COLO668 (cell line): ENCODE data around the gene ACTRT2.

ENCODE experiments used
- DNase-seq: peaks from one replicate; lab custom pipeline; 2025; ENCODE audit not compliant: unreplicated experiment; lab: John Stamatoyannopoulos, UW

Gene ACTRT2

GRCh38 chr1:3021233-3021671 is at the start of gene ACTRT2:
ACTRT2 (plus strand) TSS chr1:3021467; CDS start chr1:3021687, 220 bp downstream.
- DNase-seq: no peak

- no peak for DNase-seq
Measured at GRCh38 chr1:2971609-2972008, 49.7 kb upstream of the ACTRT2 start.

- no peak for DNase-seq
Measured at GRCh38 chr1:2972011-2972878, 49.0 kb upstream of the ACTRT2 start.

- no peak for DNase-seq
Measured at GRCh38 chr1:2972879-2973575, 48.2 kb upstream of the ACTRT2 start.

- no peak for DNase-seq
Measured at GRCh38 chr1:2973601-2974593, 47.4 kb upstream of the ACTRT2 start.

GRCh38 chr1:2974701-2975301 is 46.5 kb upstream of the ACTRT2 start:
- DNase-seq: no peak

GRCh38 chr1:2975466-2976179 is 45.6 kb upstream of the ACTRT2 start:
- no peak for DNase-seq

- DNase-seq: no peak
Measured at GRCh38 chr1:2976180-2976562, 45.1 kb upstream of the ACTRT2 start.

- no peak for DNase-seq
Measured at GRCh38 chr1:2977886-2978611, 43.2 kb upstream of the ACTRT2 start.

- DNase-seq: no peak
Measured at GRCh38 chr1:2978691-2979190, 42.5 kb upstream of the ACTRT2 start.

GRCh38 chr1:2979191-2980072 is 41.8 kb upstream of the ACTRT2 start:
- no peak for DNase-seq

GRCh38 chr1:2980073-2980791 is 41.0 kb upstream of the ACTRT2 start:
- DNase-seq: no peak

GRCh38 chr1:2980849-2981248 is 40.4 kb upstream of the ACTRT2 start:
- no peak for DNase-seq

- DNase-seq: no peak
Measured at GRCh38 chr1:2981388-2981787, 39.9 kb upstream of the ACTRT2 start.

GRCh38 chr1:2981981-2982614 is 39.2 kb upstream of the ACTRT2 start:
- no peak for DNase-seq

GRCh38 chr1:2982615-2983318 is 38.5 kb upstream of the ACTRT2 start:
- DNase-seq: no peak
